Measurements from ENCODE around the gene UBE2H. TPM values are rescaled to one million over a fixed set of nuclear protein-coding genes. Genes with fewer than 3 reads are reported as not detected.
A peak's percentile ranks its signal among the peaks of the same experiment; 100 is the strongest.

The UBE2H gene
- total RNA-seq, 1 donor from 2014 or later, result 41.1 TPM

- DNase-seq (ENCODE audit: low read depth in 2 of 2), result peak; percentile 47 to 79
Measured at GRCh38 chr7:129950191-129950932, 2.4 kb downstream of the UBE2H start.

GRCh38 chr7:129949292-129950133, 3.2 kb downstream of the UBE2H start:
- peak; percentile 69 to 79 for DNase-seq (ENCODE audit: low read depth in 2 of 2)

- DNase-seq (ENCODE audit: low read depth in 2 of 2), result peak; percentile 93 to 99
Measured at GRCh38 chr7:129948877-129949291, 3.9 kb downstream of the UBE2H start.

- no peak for DNase-seq (ENCODE audit: low read depth in 2 of 2)
Measured at GRCh38 chr7:129948338-129948737, 4.4 kb downstream of the UBE2H start.

GRCh38 chr7:129947701-129948100, 5.1 kb downstream of the UBE2H start:
- DNase-seq (ENCODE audit: low read depth in 2 of 2), result no peak

- DNase-seq (ENCODE audit: low read depth in 2 of 2), result no peak
Measured at GRCh38 chr7:129947049-129947448, 5.7 kb downstream of the UBE2H start.

- no peak for DNase-seq (ENCODE audit: low read depth in 2 of 2)
Measured at GRCh38 chr7:129946282-129946681, 6.5 kb downstream of the UBE2H start.

- DNase-seq (ENCODE audit: low read depth in 2 of 2), result no peak
Measured at GRCh38 chr7:129943352-129943751, 9.4 kb downstream of the UBE2H start.

GRCh38 chr7:129940329-129940728, 12.4 kb downstream of the UBE2H start:
- no peak for DNase-seq (ENCODE audit: low read depth in 2 of 2)

- DNase-seq (ENCODE audit: low read depth in 2 of 2), result no peak
Measured at GRCh38 chr7:129939881-129940280, 12.9 kb downstream of the UBE2H start.

GRCh38 chr7:129933627-129934026, 19.1 kb downstream of the UBE2H start:
- no peak for DNase-seq (ENCODE audit: low read depth in 2 of 2)

GRCh38 chr7:129926618-129927017, 26.1 kb downstream of the UBE2H start:
- DNase-seq (ENCODE audit: low read depth in 2 of 2), result no peak

- DNase-seq (ENCODE audit: low read depth in 2 of 2), result no peak
Measured at GRCh38 chr7:129925416-129926002, 27.3 kb downstream of the UBE2H start.

- DNase-seq (ENCODE audit: low read depth in 2 of 2), result no peak
Measured at GRCh38 chr7:129924602-129925001, 28.2 kb downstream of the UBE2H start.

GRCh38 chr7:129923709-129924108, 29.1 kb downstream of the UBE2H start:
- DNase-seq (ENCODE audit: low read depth in 2 of 2), result peak; percentile 43 to 86

- no peak for DNase-seq (ENCODE audit: low read depth in 2 of 2)
Measured at GRCh38 chr7:129919492-129919891, 33.3 kb downstream of the UBE2H start.

GRCh38 chr7:129918922-129919321, 33.8 kb downstream of the UBE2H start:
- peak; percentile 55 to 65 for DNase-seq (ENCODE audit: low read depth in 2 of 2)

- no peak for DNase-seq (ENCODE audit: low read depth in 2 of 2)
Measured at GRCh38 chr7:129917934-129918333, 34.8 kb downstream of the UBE2H start.

- DNase-seq (ENCODE audit: low read depth in 2 of 2), result peak; percentile 26 to 41
Measured at GRCh38 chr7:129914536-129915272, 38.1 kb downstream of the UBE2H start.

GRCh38 chr7:129913428-129913827, 39.3 kb downstream of the UBE2H start:
- DNase-seq (ENCODE audit: low read depth in 2 of 2), result no peak

- no peak for DNase-seq (ENCODE audit: low read depth in 2 of 2)
Measured at GRCh38 chr7:129911790-129912189, 41.0 kb downstream of the UBE2H start.

GRCh38 chr7:129909669-129910068, 43.1 kb downstream of the UBE2H start:
- no peak for DNase-seq (ENCODE audit: low read depth in 2 of 2)

All from lung microvascular endothelial cell (primary cell).